Stimulated activated CD4-positive, alpha-beta T cell treated with anti-CD3 and anti-CD28 coated beads, Interleukin-15, amount 100 ng/mL, for 1 hour (primary cell): ENCODE data around the gene EXOSC5.
"Not testable (repeated sequence)": the region's sequence is repeated elsewhere in the genome, so short reads cannot be mapped to it uniquely, and the experiment has no call there.

Experiments
- DNase-seq, 2 donors: peaks; one replicate each; pipeline ENCODE4 v3.0.0-alpha.2; 2020; ENCODE audit warnings: low read depth in 1 of 2, low spot score in 1 of 2

The EXOSC5 gene

DNA sequence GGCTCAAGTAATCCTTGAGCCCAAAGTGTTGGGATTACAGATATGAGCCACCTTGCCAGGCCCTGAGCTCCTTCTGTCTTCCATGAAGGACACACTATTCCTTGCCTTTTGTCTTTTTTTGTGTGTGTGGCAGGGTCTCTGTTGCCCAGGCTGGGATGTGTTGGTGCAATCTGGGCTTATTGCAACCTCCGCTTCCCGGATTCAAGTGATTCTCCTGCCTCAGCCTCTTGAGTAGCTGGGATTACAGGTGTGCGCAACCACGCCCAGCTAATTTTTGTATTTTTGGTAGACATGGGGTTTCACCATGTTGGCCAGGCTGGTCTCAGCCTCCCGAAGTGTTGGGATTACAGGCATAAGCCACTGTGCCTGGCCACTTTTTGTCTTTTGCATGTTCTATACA, 11.7 kb upstream of the EXOSC5 start:
- DNase-seq = not testable (repeated sequence)

DNA sequence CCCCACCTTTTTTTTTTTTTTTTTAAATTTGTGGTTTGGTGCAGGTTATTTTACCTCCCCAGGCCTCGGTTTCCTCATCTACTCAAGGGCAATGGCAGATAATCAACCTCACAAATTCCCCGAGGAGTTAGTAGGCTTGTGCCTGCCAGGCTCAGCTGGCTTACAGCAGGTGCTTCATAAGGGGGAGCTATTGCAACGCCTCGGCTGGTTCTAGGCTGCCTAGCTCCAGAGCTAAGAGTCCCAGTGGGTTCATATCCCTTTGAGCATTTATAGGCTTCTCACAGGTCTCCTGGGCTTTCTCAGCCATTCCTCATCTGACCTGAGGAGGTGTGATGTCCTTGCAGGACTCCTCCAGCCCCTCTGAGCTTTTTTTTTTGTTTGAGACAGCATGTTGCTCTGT, 11.1 kb upstream of the EXOSC5 start:
- no peak for DNase-seq

DNA sequence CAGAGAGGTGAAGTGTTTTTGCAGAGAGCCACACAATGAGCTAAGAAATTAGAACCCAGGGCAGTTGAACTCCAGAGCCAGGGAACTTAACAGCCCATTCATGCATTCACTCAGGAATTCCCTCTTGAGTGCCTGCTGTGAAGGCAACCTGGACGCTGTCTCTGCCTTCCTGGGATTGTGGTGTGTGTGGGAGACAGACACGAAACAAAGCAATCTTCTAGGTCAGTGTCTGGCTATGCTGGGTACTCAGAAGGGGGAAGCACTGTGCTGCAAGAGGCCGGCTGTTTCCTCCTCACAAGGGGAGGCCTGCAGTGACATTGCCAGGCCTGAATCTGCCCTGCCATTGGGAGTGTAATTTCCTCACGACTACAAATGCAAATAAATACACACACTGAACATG, 10.1 kb upstream of the EXOSC5 start:
- DNase-seq = no peak

DNA sequence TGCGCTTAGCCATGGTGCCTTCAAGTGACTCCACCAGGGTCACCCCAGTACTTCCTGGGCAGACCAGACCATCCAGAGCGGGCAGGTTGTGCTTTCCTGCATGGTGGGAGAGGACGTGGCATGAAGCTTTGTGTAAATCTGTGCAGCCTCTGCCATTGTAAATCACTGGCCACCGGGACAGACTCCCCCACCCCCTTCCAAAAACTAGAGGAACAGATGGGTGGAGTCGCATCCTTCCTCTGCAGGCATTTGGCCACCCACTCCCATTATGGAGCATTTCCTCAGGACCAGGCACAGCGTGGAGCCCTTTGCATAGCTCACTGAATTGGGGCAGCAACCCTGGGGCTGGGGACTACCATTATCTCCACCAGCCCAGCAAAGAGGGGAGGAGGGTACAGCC, 8.6 kb upstream of the EXOSC5 start:
- no peak for DNase-seq

DNA sequence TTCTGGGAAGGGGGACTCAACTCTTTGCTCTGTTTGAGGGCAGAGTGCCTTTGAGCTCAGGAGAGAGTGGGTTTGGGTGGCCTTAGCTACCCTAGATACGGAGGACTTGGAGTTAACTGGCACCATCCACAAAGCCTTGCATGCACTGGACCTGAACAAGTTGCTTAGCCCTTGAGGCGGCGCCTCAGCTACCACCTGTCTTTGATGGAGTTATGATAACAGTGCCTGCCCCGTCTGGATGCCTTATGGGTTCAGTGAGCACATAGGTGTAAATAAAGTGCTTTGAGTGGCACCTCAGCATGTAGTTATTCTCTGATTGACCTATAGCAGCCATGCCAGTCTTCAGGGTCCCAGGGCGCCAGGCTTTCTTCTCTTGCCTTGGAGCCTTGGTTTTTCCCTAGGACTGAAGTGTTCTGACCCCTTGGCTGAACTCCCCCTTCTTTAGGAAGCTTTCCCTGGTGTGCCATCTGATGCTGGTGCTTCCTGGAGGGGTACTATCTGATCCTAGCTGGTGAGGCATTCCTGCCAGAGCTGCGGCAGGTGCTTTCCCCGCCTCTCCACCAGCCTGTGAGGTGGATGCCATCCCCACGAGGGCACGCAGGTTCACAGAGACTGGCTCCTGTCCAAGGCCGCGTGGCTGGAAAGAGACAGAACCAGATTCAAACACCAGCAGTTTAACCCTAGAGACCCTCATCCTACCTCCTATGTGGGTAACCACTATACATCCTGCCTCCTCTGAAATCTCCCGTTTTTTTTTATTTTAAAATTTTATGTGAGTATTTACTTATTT, 6.2 kb upstream of the EXOSC5 start:
- DNase-seq = no peak

DNA sequence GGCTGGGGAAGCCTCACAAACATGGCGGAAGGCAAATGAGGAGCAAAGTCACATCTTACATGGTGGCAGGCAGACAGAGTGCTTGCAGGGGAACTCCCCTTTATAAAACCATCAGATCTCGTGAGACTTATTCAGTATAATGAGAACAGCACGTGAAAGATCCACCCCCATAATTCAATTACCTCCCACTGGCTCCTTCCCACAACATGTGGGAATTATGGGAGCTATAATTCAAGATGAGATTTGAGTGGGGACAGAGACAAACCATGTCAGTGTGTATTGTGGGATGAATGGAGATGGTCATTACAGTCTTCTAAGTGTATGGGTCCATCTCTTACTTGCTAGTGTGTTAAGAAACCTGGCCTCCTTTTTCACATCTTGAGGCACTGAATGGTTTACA, 4.9 kb upstream of the EXOSC5 start:
- no peak for DNase-seq

DNA sequence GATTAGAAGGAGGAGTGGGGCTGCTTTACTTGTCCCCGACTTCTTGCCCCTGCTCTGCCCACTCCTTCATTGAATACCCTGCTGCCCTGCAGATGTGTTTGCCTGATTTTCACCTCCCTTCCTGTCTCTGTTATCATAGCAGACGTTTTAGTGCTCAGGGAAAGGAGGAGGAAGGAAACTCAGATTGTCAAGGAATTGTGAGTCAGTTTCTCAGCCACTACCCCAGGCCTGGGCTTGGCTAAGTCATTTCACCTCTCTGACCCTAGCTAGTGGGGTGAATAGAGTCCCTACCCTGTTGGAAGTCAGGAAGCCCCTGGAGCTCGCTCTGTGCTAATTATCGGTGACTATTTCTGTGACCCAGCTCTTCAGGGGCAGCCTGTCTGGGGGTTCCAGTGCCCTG, 4.3 kb upstream of the EXOSC5 start:
- no peak for DNase-seq

DNA sequence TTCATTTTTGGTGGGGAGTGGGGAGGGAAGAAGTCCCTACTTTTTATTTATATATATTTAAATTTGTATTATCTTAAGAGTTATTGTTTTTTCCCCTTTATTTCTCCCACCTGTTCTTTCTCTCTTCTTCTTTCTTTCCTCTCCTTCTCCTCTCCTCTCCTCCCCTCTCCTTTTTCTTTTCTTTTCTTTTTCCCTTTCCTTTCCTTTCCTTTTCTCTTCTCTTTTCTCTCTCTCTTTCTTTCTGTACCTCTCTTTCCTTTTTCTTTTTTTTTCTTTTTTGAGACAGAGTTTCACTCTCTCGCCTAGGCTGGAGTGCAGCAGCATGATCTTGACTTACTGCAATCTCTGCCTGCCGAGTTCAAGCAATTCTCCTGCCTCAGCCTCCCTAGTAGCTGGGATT, 2.4 kb upstream of the EXOSC5 start:
- DNase-seq = no peak

DNA sequence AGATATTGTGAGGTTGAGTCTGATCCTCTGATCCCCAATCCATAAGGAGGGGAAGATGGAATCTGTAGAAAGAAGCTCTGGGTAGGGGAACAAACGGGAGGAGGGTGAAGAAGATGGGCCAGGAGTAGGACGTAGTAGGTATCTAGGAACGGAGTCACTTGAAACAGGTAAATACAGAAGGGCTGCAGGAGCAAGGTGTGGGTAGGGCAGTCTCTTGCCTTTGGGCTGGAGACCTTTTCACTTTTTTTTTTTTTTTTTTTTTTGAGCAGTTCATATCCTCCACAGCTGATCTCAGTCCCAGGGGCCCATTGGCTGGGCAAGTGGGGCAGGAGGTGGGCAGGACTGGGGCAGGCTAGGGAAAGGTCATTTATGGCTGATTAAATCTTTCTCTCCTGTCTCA, 1.9 kb upstream of the EXOSC5 start:
- no peak for DNase-seq

DNA sequence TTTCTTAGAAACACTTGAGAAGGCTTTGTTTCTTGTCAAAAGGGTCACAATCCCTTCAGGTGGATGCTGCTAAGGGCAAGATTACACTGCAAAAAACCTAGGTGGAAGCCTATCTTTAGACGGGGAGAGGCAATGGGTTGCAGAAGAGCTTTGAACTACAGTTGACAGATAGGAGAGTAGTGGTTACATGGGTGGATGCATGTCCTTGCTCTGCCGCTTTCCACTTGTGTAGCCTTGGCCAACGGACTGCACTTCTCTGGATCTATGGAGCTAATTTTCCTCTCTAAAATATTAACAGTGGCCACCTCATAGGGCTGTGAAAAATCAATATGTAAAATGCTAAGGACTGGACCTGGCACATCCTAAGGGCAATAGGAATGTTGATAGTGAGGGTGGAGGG, 1.4 kb upstream of the EXOSC5 start:
- DNase-seq = no peak

DNA sequence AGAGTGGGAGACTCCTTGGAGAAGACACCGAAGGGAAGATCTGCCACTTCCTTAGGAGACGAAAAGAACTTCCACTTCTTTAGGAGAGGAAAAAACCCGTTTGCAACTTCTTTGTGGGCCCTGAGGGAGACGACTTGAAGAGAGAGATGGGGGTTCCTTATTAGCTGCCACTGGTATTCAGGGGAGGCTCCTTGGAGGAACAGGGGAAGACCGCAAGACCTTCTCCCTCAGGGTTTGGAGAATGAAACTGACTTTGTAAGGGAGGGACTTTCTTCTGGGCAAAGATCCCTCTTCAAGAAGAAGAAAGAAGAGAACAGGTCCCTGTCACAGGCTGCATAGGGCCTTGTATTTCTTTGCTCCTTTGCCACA, 875 bp upstream of the EXOSC5 start:
- no peak for DNase-seq

DNA sequence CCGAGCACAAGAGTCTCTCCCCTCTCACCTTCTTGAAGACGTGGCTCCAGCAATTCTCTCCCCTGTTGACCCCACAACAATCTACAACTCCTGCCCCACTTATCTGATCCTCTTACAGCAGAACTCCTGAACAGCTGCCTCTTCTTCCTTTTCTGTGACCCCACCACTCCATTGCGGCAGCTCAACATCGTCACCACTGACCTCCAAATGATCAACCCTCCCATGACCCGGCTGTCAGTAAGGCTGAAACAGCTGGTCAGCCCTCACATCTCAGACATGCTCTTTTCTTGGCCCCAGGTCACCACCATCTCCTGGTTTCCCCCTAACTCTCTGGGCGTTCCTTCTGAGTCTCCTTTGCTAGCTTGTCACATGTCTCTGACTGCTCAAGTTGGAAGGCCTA, 1.8 kb downstream of the EXOSC5 start:
- no peak for DNase-seq

DNA sequence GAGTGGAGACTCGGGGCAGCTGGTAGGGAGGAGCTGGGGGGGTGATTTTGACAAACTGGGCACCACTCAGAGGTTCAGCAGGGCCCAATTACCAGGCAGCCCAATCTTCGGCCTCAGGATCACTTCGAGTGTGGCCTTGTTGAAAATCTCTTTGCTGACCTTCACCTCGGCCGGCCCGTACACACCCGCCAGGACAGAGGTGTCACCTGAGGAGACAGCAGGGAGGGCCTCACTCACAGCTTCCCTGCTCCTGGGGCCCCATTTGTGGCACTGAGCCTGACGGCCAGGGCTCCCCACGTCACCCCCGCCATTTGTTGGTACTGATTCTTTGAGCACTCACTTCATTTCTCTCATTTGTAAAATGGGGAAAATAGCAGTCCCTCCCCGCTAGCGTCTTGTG, 4.4 kb downstream of the EXOSC5 start:
- no peak for DNase-seq

DNA sequence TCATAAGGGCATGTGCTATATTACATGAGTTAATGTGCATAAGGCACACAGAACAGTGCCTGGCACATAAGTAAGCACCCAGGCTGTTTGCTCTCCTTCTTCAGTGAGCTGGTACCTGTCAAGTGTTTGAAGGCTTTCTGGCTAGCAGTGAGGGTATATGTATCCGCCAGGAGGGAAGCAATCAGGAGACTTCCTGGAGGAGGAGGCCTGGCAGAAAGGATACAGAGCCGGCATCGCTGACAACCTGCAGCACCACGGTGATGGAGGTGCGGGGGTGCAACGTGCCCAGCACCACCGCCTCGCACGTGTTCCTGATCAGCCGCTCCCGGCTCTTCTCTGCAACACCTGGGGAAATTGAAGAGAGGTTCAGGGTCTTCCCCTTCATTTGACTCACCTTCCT, 5.5 kb downstream of the EXOSC5 start:
- DNase-seq = no peak

DNA sequence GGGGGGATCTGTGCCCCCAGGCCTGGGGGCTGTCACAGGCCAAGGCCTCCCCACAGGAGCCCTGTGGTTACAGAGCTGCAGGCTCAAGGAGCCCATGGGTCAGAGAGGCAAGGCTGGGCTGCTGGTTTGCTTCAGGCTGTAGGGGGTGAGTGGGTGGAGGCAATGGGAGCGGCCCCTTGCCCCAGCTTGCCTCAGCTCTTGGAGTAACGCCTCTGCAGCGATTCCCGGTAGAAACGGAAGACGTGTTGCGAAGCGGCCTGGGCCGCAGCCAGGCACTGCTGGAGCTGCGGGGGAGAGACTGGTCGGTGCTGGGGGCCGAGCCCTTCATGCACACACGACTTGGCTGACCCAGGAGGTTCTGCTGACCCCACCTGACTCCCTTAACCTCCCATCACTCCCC, 10.7 kb downstream of the EXOSC5 start:
- no peak for DNase-seq

DNA sequence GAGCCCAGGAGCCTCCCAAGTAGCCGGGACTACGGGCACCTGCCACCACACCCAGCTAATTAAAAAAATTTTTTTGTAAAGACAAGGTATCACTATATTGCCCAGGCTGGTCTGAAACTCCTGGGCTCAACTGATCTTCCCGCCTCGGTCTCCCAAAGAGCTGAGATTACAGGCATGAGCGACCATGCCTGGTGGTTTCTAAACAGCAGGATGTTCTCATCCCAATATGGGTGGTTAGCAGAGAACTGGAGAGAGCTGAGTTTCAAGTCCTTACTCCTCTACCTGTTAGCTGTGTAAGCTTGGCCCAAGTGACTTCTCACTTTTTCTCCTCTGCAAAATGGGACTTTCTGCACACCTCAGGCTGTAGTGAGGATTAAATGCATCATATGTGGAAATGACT, 12.8 kb downstream of the EXOSC5 start:
- no peak for DNase-seq

DNA sequence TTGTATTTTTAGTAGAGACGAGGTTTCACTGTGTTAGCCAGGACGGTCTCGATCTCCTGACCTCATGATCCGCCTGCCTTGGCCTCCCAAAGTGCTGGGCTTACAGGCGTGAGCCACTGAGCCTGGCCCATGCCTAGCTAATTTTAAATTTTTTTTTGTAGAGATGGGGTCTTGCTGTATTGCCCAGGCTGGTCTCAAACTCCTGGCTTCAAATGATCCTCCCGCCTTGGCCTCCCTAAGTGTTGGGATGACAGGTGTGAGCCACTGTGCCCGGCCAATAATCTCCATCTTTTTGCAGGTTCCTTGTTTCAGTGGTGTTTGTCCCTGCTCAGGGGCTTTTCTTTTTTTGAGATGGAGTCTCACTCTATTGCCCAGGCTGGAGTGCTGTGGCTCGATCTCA, 15.6 kb downstream of the EXOSC5 start:
- DNase-seq = not testable (repeated sequence)

DNA sequence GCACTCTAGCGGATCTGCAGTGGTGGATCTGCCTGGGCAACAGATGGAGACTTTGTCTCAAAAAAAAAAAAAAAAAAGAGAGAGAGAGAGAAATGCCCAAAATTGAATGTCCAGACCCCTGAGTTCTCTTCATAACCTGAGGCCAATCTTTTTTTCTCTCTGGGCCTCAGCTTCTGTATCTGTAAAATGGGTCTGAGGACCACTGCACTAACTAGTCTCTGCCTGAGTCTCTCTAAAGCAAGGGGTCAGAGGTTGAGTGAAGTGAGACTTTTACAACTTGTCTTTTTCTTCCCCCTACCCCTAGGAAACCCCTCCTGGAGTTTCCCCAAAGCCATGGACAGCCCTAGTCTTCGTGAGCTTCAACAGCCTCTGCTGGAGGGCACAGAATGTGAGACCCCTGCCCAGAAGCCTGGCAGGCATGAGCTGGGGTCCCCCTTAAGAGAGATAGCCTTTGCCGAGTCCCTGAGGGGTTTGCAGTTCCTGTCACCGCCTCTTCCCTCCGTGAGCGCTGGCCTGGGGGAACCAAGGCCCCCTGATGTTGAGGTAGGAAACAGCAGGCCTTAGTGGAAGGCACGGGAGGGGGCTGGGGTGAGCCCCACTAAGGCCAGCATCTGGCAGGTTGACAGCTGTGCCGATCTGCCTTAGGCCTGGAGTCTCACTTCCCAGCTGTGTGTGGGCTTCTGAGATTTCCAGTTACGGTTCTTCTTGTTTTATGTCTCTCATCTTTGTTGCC, 19.0 kb downstream of the EXOSC5 start:
- no peak for DNase-seq

DNA sequence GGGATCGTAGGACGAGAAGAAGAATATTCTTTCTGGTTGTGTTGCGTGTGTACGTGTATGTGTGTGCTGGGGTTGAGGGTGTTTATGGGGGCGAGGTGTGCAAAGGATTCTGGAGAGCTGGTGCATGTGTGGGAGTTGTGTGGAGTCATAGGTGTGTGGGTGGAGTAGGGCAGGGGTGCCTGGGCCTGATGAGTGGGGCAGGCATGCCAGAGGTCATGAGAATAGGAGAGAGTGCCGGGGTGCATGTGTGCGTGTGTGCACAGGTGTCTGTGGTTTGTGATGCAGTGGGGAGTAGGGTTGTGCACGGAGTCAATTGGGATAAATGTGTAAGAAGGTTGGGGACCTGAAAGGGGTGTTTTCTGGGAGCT, 20.2 kb downstream of the EXOSC5 start:
- DNase-seq = no peak

DNA sequence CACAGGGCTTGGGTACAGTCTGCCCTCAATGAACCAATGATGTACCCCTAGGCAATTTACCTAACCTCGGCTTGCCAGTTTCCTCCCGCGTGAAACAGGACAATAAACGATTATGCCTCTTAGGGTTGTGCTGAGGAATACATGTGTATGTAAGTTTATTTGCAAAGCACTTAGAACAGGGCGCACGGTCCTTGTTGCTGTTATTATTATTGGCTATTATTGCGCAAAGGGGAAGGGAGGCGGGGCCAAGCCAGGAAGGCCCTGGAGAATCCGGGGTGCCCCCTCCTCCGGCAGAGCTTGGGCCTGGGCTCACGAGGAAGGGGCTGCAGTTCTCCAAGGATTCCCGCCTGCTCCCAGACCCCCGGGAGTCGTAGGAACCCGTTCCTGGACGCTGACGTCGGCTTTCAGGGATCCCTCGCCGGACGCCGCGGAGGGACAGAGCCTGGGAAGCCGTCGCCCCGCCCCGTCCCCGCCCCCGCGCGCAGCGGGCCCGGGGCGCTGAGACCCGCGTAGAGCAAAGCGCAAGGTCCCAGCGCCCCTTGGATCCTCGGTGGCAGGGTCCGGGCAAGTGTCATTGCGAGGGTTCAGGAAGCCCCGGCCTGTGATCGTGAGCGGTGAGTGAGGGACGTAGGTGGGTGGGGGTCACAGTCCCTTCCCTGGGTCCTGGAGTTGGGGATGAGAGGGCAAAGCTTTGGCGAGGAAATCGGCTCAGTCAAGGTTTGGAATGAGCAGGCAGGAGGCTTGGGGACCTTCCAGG, 20.7 kb downstream of the EXOSC5 start, which contains the start of gene TMEM91:
Gene TMEM91 (plus strand): TSS at position 293 of the 757 bp plus-strand sequence. CDS start 1,777 bp downstream, outside the sequence.
- no peak for DNase-seq

DNA sequence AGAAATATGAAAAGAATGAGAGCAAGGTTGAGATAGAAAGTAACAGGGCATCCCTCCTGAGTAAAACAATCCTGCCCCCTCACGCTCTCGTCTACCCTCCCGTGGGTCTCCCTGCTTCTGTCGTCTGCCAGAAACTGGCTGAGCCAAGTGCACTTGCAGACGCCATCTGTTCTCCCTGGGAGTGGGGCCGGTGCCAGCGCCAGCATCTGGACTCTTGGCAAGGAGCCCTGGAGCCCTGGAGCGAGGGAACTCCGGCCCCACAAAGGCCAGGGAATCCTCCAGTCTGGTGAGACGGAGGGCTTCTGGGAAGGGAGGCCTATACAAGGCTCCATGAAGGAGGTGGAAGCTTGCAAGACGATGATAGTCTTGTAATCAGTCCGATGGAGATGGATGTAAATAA, 23.2 kb downstream of the EXOSC5 start:
- DNase-seq = no peak

DNA sequence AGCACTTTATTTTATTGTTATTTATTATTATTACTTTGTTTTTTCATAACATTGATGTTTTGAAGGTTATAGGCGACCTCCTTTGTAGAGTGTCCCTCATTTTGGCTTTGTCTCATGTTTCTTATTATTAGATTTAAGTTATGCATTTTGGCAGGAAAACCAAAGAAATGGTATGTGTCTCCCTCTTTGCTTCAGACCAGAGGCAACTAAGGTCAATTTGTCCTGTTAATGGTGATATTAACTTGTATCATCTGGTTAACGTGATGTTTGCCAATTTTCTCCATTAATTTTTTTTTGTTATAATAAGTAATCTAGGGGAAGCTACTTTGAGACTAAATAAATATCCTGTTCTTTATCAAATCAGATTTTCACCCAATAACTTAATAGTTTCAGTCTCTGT, 24.7 kb downstream of the EXOSC5 start:
- no peak for DNase-seq
